Pericardium fibroblast (primary cell): Measurements from ENCODE around the gene GAGE12D. TPM values are rescaled to one million over a fixed set of nuclear protein-coding genes. Genes with fewer than 3 reads are reported as not detected.

ENCODE experiments used
- total RNA-seq: library from RNA; depleted of rRNA; stranded (reverse); fragments of >200 nt; gene quantifications from 2 replicates; pipeline ENCODE4 v1.2.3, GENCODE V29; 2015

The GAGE12D gene
- not detected in 2 replicates for total RNA-seq

DNA sequence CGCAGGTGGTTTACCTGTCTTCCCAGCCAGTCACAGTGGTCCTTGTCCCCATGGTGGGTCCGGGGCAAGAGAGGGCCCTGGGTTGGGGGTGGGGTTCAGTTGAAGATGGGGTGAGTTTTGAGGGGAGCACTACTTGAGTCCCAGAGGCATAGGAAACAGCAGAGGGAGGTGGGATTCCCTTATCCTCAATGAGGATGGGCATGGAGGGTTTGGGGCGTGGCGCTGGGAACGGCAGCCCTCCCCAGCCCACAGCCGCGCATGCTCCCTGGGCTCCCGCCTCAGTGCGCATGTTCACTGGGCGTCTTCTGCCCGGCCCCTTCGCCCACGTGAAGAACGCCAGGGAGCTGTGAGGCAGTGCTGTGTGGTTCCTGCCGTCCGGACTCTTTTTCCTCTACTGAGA, at the start of gene GAGE12D:
Gene GAGE12D (plus strand): TSS at position 301 of the 400 bp plus-strand sequence. CDS start 1,155 bp downstream, outside the sequence.

GRCh38 chrX:49531877-49532276, 9.7 kb upstream of the GAGE12D start, which contains the start of gene GAGE12C:
Gene GAGE12C (plus strand): TSS chrX:49532177. CDS start chrX:49533332, 1,155 bp downstream.

GRCh38 chrX:49550989-49551388, 9.5 kb downstream of the GAGE12D start, which contains the start of gene GAGE12E:
Gene GAGE12E (plus strand): TSS chrX:49551289. CDS start chrX:49552444, 1,155 bp downstream.

DNA sequence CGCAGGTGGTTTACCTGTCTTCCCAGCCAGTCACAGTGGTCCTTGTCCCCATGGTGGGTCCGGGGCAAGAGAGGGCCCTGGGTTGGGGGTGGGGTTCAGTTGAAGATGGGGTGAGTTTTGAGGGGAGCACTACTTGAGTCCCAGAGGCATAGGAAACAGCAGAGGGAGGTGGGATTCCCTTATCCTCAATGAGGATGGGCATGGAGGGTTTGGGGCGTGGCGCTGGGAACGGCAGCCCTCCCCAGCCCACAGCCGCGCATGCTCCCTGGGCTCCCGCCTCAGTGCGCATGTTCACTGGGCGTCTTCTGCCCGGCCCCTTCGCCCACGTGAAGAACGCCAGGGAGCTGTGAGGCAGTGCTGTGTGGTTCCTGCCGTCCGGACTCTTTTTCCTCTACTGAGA, 19.0 kb downstream of the GAGE12D start, which contains the start of gene GAGE12F:
Gene GAGE12F (plus strand): TSS at position 301 of the 400 bp plus-strand sequence. CDS start 1,155 bp downstream, outside the sequence.

GRCh38 chrX:49570100-49570499, 28.6 kb downstream of the GAGE12D start, which contains the start of gene GAGE12G:
Gene GAGE12G (plus strand): TSS chrX:49570400. CDS start chrX:49571555, 1,155 bp downstream.

GRCh38 chrX:49579649-49580048, 38.1 kb downstream of the GAGE12D start, which contains the start of gene GAGE12H:
Gene GAGE12H (plus strand): TSS chrX:49579949. CDS start chrX:49581104, 1,155 bp downstream.

GRCh38 chrX:49589196-49589595, 47.7 kb downstream of the GAGE12D start, which contains the start of gene GAGE2A:
Gene GAGE2A (plus strand): TSS chrX:49589496. CDS start chrX:49590651, 1,155 bp downstream.

Other genes with a start within 250 kb of the GAGE12D start
- gene GAGE10, start 238.1 kb upstream of the GAGE12D start, total RNA-seq = not detected in 2 replicates
- gene GAGE12J, start 219.7 kb upstream of the GAGE12D start, total RNA-seq = not detected in 2 replicates
- gene GAGE13, start 210.2 kb upstream of the GAGE12D start, total RNA-seq = not detected in 2 replicates
- gene GAGE12C, start 9.6 kb upstream of the GAGE12D start, total RNA-seq = not detected in 2 replicates
- not detected in 2 replicates for gene GAGE12E, start 9.6 kb downstream of the GAGE12D start, total RNA-seq
- gene GAGE12F, start 19.1 kb downstream of the GAGE12D start, total RNA-seq = not detected in 2 replicates
- gene GAGE12G, start 28.7 kb downstream of the GAGE12D start, total RNA-seq = not detected in 2 replicates
- gene GAGE12H, start 38.2 kb downstream of the GAGE12D start, total RNA-seq = not detected in 2 replicates
- not detected in 2 replicates for gene GAGE2A, start 47.8 kb downstream of the GAGE12D start, total RNA-seq
- not detected in 2 replicates for gene GAGE1, start 57.3 kb downstream of the GAGE12D start, total RNA-seq
- gene PAGE1, start 154.3 kb downstream of the GAGE12D start, total RNA-seq = not detected in 2 replicates